Nephron (organoid): ENCODE measurements around the gene RAPGEF1.
A peak's percentile ranks its signal among the peaks of the same experiment; 100 is the strongest.

ENCODE experiments used
- H3K27ac Mint-ChIP-seq, 3 experiments: 2 replicates each; pipeline ENCODE4 v1.8.0; 2020; ENCODE audit warnings: mixed read lengths in 3 of 3, mild to moderate bottlenecking in 2 of 3, moderate library complexity in 1 of 3
- H3K27me3 Mint-ChIP-seq: 2 replicates; pipeline ENCODE4 v1.8.0; 2021; ENCODE audit warnings: low read depth, mild to moderate bottlenecking, moderate library complexity, mixed read lengths
- H3K36me3 Mint-ChIP-seq: 2 replicates; pipeline ENCODE4 v1.8.0; 2020; ENCODE audit warnings: low read depth, mixed read lengths
- H3K4me1 Mint-ChIP-seq: 2 replicates; pipeline ENCODE4 v1.8.0; 2020; ENCODE audit warnings: mixed read lengths
- H3K4me3 Mint-ChIP-seq, 3 experiments: 2 replicates each; pipeline ENCODE4 v1.8.0; 2020; ENCODE audit warnings: mild to moderate bottlenecking in 3 of 3, mixed read lengths in 3 of 3, moderate library complexity in 2 of 3
- H3K9me3 Mint-ChIP-seq: 2 replicates; pipeline ENCODE4 v1.8.0; 2020; ENCODE audit warnings: mixed read lengths
- TF ChIP-seq, protein P1 (sequence below), 3 experiments: fragments of 200-600 bp; sonication (generic); IDR thresholded peaks; one replicate each; pipeline ENCODE4 v1.5.0; 2021; ENCODE audit warnings: antibody characterized with exemption in 3 of 3; ENCODE audit not compliant: unreplicated experiment in 3 of 3

RAPGEF1 gene

DNA sequence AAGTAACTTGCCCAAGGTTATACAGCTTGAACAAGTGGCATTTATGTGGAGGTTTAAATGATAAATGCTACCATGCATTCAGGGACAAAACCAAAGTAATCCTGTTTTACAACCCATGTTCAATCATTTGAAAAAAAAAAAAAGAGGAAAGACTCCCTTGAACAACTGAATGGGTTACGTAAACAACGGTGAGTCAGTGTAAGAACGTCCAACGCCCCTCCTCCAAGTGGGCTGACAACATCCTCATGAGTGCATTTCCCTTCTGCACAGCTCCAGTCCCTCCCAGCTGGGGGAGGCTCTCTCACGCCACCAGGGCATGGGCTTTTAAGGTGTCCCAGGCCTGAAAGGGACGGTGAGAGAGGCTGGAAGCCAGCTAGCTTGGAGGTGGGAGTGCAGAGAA lies 104.6 kb downstream of the RAPGEF1 start:
- Mint-ChIP-seq H3K27me3 (no peaks in the 10 kb centered on the region), H3K4me1 (peaks cover 34% of the 10 kb centered on the region), H3K27ac (peak overlapping the region in 1 of 3 experiments; percentile 66), H3K9me3 (no peaks in the 10 kb centered on the region), H3K36me3 (peaks cover 37% of the 10 kb centered on the region), H3K4me3 (no peak overlapping the region)
- TF ChIP-seq, protein P1, sequence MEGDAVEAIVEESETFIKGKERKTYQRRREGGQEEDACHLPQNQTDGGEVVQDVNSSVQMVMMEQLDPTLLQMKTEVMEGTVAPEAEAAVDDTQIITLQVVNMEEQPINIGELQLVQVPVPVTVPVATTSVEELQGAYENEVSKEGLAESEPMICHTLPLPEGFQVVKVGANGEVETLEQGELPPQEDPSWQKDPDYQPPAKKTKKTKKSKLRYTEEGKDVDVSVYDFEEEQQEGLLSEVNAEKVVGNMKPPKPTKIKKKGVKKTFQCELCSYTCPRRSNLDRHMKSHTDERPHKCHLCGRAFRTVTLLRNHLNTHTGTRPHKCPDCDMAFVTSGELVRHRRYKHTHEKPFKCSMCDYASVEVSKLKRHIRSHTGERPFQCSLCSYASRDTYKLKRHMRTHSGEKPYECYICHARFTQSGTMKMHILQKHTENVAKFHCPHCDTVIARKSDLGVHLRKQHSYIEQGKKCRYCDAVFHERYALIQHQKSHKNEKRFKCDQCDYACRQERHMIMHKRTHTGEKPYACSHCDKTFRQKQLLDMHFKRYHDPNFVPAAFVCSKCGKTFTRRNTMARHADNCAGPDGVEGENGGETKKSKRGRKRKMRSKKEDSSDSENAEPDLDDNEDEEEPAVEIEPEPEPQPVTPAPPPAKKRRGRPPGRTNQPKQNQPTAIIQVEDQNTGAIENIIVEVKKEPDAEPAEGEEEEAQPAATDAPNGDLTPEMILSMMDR (IDR thresholded peaks at IDR 0.05; ENCODE audit: unreplicated experiment in 3 of 3) = no peak

DNA sequence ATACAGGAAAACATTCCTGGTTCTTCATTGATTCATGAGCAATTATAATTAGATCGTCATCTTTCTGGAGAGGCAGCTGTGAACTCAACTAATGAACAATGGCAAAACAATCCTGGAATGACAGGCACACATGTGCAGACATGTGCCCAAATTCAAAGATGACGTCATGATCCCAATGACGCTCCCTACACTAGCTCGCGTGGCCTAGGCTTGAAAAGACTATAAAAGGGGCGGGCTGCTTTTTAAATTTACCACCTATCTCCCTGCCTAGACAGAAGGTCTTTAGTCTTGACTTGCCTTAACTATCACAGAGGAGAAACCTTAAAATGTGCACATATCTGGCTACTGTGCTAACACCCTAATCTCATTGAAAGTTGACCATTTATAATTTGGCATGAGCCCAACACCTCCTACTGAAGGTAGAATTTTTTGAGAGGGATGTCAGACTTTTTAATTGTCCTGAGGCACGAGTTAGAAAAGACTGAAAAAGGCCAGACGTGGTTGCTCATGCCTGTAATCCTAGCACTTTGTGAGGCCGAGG lies 106.3 kb downstream of the RAPGEF1 start:
- Mint-ChIP-seq H3K4me1 (peaks cover 36% of the 10 kb centered on the region), H3K27ac (peak overlapping the region in 2 of 3 experiments; percentile 61 to 74), H3K9me3 (no peaks in the 10 kb centered on the region), H3K27me3 (no peaks in the 10 kb centered on the region), H3K4me3 (no peak overlapping the region), H3K36me3 (peaks cover 39% of the 10 kb centered on the region)
- TF ChIP-seq, protein P1 (IDR thresholded peaks at IDR 0.05; ENCODE audit: unreplicated experiment in 3 of 3) = no peak

DNA sequence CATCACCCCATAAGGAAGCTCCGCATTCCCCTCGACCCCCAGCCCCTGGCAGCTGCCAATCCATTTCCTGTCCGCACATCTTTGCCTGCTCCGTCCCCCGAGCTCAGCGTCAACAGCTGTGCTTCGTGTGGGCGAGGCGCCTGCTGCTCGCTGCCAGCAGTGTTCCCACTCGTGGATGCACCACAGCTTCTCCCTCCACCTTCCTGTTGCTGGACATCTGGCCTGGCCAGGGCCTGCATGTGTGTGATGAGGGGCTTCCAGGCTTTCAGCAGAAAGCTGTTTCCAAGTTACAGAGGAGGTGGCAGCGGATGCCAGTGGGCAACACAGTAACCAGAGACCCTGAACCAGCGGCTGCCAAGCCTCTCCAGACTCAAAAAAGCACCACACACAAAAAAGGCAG lies 108.6 kb downstream of the RAPGEF1 start:
- Mint-ChIP-seq H3K4me1 (peaks cover 48% of the 10 kb centered on the region), H3K4me3 (peak overlapping the region in 1 of 3 experiments; percentile 44), H3K27ac (peak overlapping the region in 2 of 3 experiments; percentile 10 to 33), H3K27me3 (no peaks in the 10 kb centered on the region), H3K9me3 (no peaks in the 10 kb centered on the region), H3K36me3 (peaks cover 40% of the 10 kb centered on the region)
- TF ChIP-seq, protein P1 (IDR thresholded peaks at IDR 0.05; ENCODE audit: unreplicated experiment in 3 of 3) = no peak

DNA sequence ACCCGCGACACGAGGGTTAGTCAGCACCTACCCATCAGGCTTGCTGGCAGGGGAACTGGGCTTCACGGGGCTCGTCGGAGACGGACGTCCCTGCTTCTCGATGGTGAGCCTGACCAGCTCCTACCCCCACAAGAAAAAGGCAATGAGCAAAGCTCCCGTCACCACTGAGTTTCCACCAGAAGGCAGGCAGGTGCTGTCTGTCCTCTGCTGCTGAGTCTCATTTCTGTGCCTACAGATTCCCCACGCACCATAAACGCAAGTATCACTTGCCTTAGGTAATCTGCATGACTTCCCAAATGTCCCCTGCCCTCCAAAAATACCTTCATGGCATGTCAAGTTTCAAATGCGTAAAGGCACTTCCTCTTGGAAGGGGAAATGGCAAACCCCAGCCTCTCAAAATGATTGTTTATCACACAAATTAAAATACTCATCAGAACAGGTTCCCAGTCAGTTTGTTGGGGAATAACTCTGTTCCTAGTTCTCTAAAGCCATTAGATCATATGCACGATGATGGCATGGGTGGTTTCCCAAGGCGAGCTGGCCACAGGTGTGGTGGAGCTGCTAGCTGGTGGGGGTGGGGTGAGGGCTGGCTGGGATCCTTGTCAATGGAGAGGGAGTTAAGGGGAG lies 109.6 kb downstream of the RAPGEF1 start:
- Mint-ChIP-seq H3K9me3 (no peaks in the 10 kb centered on the region), H3K27me3 (no peaks in the 10 kb centered on the region), H3K27ac (peak overlapping the region in 2 of 3 experiments; percentile 3 to 10), H3K4me1 (peaks cover 54% of the 10 kb centered on the region), H3K4me3 (no peak overlapping the region), H3K36me3 (peaks cover 41% of the 10 kb centered on the region)
- TF ChIP-seq, protein P1 (IDR thresholded peaks at IDR 0.05; ENCODE audit: unreplicated experiment in 3 of 3) = no peak

DNA sequence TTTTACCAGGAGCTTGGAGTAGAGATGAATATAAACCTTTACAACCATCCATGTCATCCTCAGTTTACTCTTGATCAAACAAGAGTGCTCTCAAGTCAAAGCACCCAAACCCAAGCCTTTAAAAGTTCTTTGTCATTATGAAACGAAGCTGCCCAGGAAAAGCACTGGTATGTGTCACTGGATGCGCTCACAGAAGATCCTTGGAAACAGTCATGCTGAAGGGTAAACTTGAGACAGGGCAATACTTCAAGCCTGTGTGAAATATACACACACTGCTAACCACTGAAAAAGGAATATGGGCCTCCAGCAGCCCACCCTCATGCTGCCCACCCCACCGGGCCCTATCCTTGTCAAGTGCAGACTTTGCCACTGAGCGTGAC lies 110.1 kb downstream of the RAPGEF1 start:
- Mint-ChIP-seq H3K4me1 (peaks cover 59% of the 10 kb centered on the region), H3K4me3 (no peak overlapping the region), H3K27ac (no peak overlapping the region)

More for the DNA sequence above, 110.1 kb downstream of the RAPGEF1 start:
- Mint-ChIP-seq H3K27me3 (no peaks in the 10 kb centered on the region), H3K36me3 (peaks cover 41% of the 10 kb centered on the region), H3K9me3 (no peaks in the 10 kb centered on the region)
- TF ChIP-seq, protein P1 (IDR thresholded peaks at IDR 0.05; ENCODE audit: unreplicated experiment in 3 of 3) = no peak
